ENCODE measurements around the gene KRTAP10-3. TPM values are rescaled to one million over a fixed set of nuclear protein-coding genes. Genes with fewer than 3 reads are reported as not detected.

Gene KRTAP10-3
- total and polyA plus RNA-seq, 2 experiments from 2014 or later, result not detected

GRCh38 chr21:44524414-44525371, 33.9 kb downstream of the KRTAP10-3 start:
- H3K27ac ChIP-seq (ENCODE audit: low read depth), result no peak overlapping the region
- H3K4me3 ChIP-seq, result no peak overlapping the region
- H3K36me3 ChIP-seq (ENCODE audit: insufficient read depth), result no peaks in the 10 kb centered on the region
- H4K20me1 ChIP-seq (replicated peaks; ENCODE audit: insufficient read depth), result no peaks in the 10 kb centered on the region
- H3K79me2 ChIP-seq (replicated peaks; ENCODE audit: insufficient read depth), result no peaks in the 10 kb centered on the region
- H3K27me3 ChIP-seq (ENCODE audit: insufficient read depth), result no peaks in the 10 kb centered on the region
- H3K27me3 Mint-ChIP-seq (ENCODE audit: insufficient read depth, low read depth, poor library complexity), result peaks cover 1% of the 10 kb centered on the region
- H3K4me2 ChIP-seq, result no peak overlapping the region
- ATAC-seq, result no peak
- H3K36me3 Mint-ChIP-seq (ENCODE audit: low read depth), result no peaks in the 10 kb centered on the region
- no peak overlapping the region for H3K4me3 Mint-ChIP-seq
- no peaks in the 10 kb centered on the region; the same call in 2 of the 3 replicates for H3K9me3 Mint-ChIP-seq
- H3K4me1 Mint-ChIP-seq, result no peaks in the 10 kb centered on the region; the same call in 2 of the 3 replicates
- TF ChIP-seq EZH2 (IDR thresholded peaks at IDR 0.05; ENCODE audit: low read depth, unreplicated experiment) (no peak), JUNB (IDR thresholded peaks at IDR 0.05; ENCODE audit: unreplicated experiment) (no peak), REST (IDR thresholded peaks at IDR 0.05; ENCODE audit: unreplicated experiment) (no peak), POLR2AphosphoS5 (IDR thresholded peaks at IDR 0.05; ENCODE audit: low read depth) (no peak), NANOG (IDR thresholded peaks at IDR 0.05; ENCODE audit: borderline replicate concordance) (no peak), ZNF331 (CRISPR knock-in tag; IDR thresholded peaks at IDR 0.05; ENCODE audit: low read depth) (no peak), STAT1 (IDR thresholded peaks at IDR 0.05; ENCODE audit: unreplicated experiment) (no peak)
- H3K4me1 ChIP-seq (ENCODE audit: insufficient read depth), result no peaks in the 10 kb centered on the region
- H3K27ac Mint-ChIP-seq, result no peak overlapping the region
- H2AFZ ChIP-seq, result no peak overlapping the region
- H3F3A ChIP-seq (replicated peaks; ENCODE audit: low read depth), result no peaks in the 10 kb centered on the region
- no peak for DNase-seq (ENCODE audit: low spot score)
- 0 out of 2 replicates have a peak, but pooled peaks cover 2% of the 10 kb centered on the region for H3K9me2 ChIP-seq (ENCODE audit: insufficient read depth)

- peaks cover 5% of the 10 kb centered on the region for H3K27me3 Mint-ChIP-seq (ENCODE audit: insufficient read depth, low read depth, poor library complexity)
- H3K27ac Mint-ChIP-seq, result no peak overlapping the region
- H3K9me3 Mint-ChIP-seq, result no peaks in the 10 kb centered on the region; the same call in 2 of the 3 replicates
- no peaks in the 10 kb centered on the region for H3F3A ChIP-seq (replicated peaks; ENCODE audit: low read depth)
- H3K27ac ChIP-seq (ENCODE audit: low read depth), result no peak overlapping the region
- H3K4me2 ChIP-seq, result no peak overlapping the region
- H3K36me3 ChIP-seq (ENCODE audit: insufficient read depth), result no peaks in the 10 kb centered on the region
- H3K4me1 ChIP-seq (ENCODE audit: insufficient read depth), result no peaks in the 10 kb centered on the region
- ATAC-seq, result no peak
- no peak overlapping the region for H2AFZ ChIP-seq
- no peak overlapping the region for H3K4me3 ChIP-seq
- no peak for DNase-seq (ENCODE audit: low spot score)
- no peaks in the 10 kb centered on the region for H3K4me1 Mint-ChIP-seq
- no peaks in the 10 kb centered on the region for H4K20me1 ChIP-seq (replicated peaks; ENCODE audit: insufficient read depth)
- H3K9me2 ChIP-seq (ENCODE audit: insufficient read depth), result 0 out of 2 replicates have a peak, but pooled peaks cover 2% of the 10 kb centered on the region
- H3K36me3 Mint-ChIP-seq (ENCODE audit: low read depth), result no peaks in the 10 kb centered on the region
- no peak overlapping the region for H3K4me3 Mint-ChIP-seq
- H3K79me2 ChIP-seq (replicated peaks; ENCODE audit: insufficient read depth), result no peaks in the 10 kb centered on the region
- H3K27me3 ChIP-seq (ENCODE audit: insufficient read depth), result no peaks in the 10 kb centered on the region
- TF ChIP-seq NANOG (IDR thresholded peaks at IDR 0.05; ENCODE audit: borderline replicate concordance) (no peak), POLR2AphosphoS5 (IDR thresholded peaks at IDR 0.05; ENCODE audit: low read depth) (no peak), EZH2 (IDR thresholded peaks at IDR 0.05; ENCODE audit: low read depth, unreplicated experiment) (no peak), EZH2phosphoT487 (IDR thresholded peaks at IDR 0.05; ENCODE audit: unreplicated experiment) (no peak), ZNF331 (CRISPR knock-in tag; IDR thresholded peaks at IDR 0.05; ENCODE audit: low read depth) (no peak), JUNB (IDR thresholded peaks at IDR 0.05; ENCODE audit: unreplicated experiment) (no peak), REST (IDR thresholded peaks at IDR 0.05; ENCODE audit: unreplicated experiment) (no peak)
These were observed 34.8 kb downstream of the KRTAP10-3 start for GRCh38 chr21:44523567-44524413.

Measured in GM23338 (cell line).